Effector memory CD8-positive, alpha-beta T cell (primary cell): Measurements from ENCODE around the gene CDK15.

Experiments
- ATAC-seq: fragments of 150-1000 bp; cut with Tn5 transposase; replicated peaks from 2 replicates; pipeline ENCODE4 v1.10.0; 2021; ENCODE audit warnings: mild to moderate bottlenecking, moderate library complexity
- DNase-seq, 3 experiments: peaks; one replicate each; pipeline ENCODE4 v3.0.0; 2021
- H3K27ac Mint-ChIP-seq, 2 donors: one replicate each; pipeline ENCODE4 v1.8.0; 2022; ENCODE audit warnings: mild to moderate bottlenecking in 2 of 2, mixed read lengths in 2 of 2, moderate library complexity in 2 of 2
- H3K27me3 Mint-ChIP-seq, 2 donors: one replicate each; pipeline ENCODE4 v1.8.0; 2022; ENCODE audit warnings: mixed read lengths in 2 of 2
- H3K36me3 Mint-ChIP-seq: one replicate; pipeline ENCODE4 v1.8.0; 2022; ENCODE audit warnings: mild to moderate bottlenecking, moderate library complexity, mixed read lengths; ENCODE audit not compliant: insufficient read depth
- H3K4me1 Mint-ChIP-seq, 2 donors: one replicate each; pipeline ENCODE4 v1.8.0; 2022; ENCODE audit warnings: low read depth in 2 of 2, mixed read lengths in 2 of 2
- H3K4me3 Mint-ChIP-seq, 2 donors: one replicate each; pipeline ENCODE4 v1.8.0; 2022; ENCODE audit warnings: mild to moderate bottlenecking in 2 of 2, mixed read lengths in 2 of 2, moderate library complexity in 2 of 2
- H3K9me3 Mint-ChIP-seq, 2 donors: one replicate each; pipeline ENCODE4 v1.8.0; 2022; ENCODE audit warnings: mixed read lengths in 2 of 2

Gene CDK15

DNA sequence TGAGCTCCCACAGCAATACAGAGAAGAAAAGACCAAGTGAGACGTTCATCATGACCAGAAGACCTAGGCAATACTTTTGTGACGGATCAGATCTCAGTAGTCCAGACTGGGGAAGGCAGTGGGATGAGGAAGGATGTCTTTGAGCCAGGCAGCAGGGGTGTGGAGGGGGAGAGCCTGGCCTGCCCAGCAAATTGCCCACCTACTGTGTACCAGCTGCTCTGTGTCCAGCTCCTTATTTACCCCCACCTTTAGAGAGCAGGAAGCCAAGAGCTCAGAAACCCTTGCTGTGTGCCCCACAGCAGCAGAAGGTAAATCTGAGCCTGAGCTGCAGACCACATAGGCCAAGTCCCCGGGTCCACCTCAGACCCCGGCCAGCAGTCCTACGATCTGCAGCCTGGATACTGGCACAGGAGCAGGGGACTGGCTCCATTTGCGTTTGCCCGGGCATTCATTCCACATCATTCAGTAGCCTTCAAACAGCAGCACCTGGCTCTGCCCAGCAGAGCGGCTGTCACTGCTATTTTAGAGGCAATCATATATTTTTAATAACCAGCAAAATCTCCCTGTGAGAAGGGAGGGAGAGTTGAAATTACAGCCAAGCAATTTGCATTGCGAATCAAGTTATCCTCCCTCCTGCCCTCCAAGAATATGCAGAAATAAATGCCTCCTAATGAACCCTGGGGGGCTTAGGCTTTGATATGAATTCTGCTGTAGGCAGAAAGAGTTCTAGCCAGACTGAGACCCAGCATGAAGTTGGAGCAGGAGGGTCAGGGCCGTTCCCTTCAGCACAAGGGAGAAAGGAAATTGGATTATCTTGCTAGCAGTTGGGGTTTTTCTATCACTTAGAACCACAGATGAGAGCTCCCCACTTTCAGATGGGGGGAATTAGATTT lies 117.3 kb downstream of the CDK15 start:
- H3K36me3 Mint-ChIP-seq: no peaks in the 10 kb centered on the region
- no peak overlapping the region for H3K27ac Mint-ChIP-seq
- no peaks in the 10 kb centered on the region for H3K9me3 Mint-ChIP-seq
- DNase-seq: no peak
- H3K27me3 Mint-ChIP-seq: peaks cover 37 to 53% of the 10 kb centered on the region in 2 donors
- ATAC-seq: no peak
- no peak overlapping the region for H3K4me3 Mint-ChIP-seq
- no peaks in the 10 kb centered on the region for H3K4me1 Mint-ChIP-seq

DNA sequence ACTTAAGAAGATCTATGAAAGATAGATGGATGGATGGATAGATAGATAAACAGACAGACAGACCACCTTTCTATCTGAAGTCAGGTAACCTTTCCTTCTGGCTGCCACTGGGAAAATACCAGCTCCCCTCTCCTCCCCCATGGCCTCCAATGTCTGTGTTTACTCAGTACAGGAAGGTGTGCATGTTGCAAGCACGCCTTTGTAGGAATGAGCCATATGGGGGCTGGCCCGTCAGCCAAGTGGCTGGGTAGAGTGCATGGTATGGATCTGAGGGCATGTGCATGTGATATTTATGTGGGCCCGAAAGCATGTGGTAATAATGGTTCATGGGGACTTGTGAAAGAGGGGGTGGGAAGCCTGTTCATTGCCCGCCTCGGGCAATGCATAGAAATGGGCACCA lies 118.1 kb downstream of the CDK15 start:
- ATAC-seq: no peak
- Mint-ChIP-seq H3K4me1 (no peaks in the 10 kb centered on the region), H3K36me3 (no peaks in the 10 kb centered on the region), H3K9me3 (no peaks in the 10 kb centered on the region), H3K27ac (no peak overlapping the region), H3K27me3 (peaks cover 41 to 60% of the 10 kb centered on the region in 2 donors), H3K4me3 (no peak overlapping the region)
- no peak for DNase-seq

GRCh38 chr2:201925056-201925455 lies 118.7 kb downstream of the CDK15 start:
- Mint-ChIP-seq H3K27me3 (peaks cover 41 to 60% of the 10 kb centered on the region in 2 donors), H3K36me3 (no peaks in the 10 kb centered on the region), H3K27ac (no peak overlapping the region), H3K9me3 (no peaks in the 10 kb centered on the region), H3K4me3 (no peak overlapping the region), H3K4me1 (no peaks in the 10 kb centered on the region)
- DNase-seq (no peak), ATAC-seq (no peak)

GRCh38 chr2:201926067-201926466 lies 119.7 kb downstream of the CDK15 start:
- no peak overlapping the region for H3K27ac Mint-ChIP-seq
- H3K4me1 Mint-ChIP-seq: no peaks in the 10 kb centered on the region
- no peak for DNase-seq
- no peaks in the 10 kb centered on the region for H3K36me3 Mint-ChIP-seq
- H3K4me3 Mint-ChIP-seq: no peak overlapping the region
- peaks cover 41 to 67% of the 10 kb centered on the region in 2 donors for H3K27me3 Mint-ChIP-seq
- ATAC-seq: no peak
- no peaks in the 10 kb centered on the region for H3K9me3 Mint-ChIP-seq

GRCh38 chr2:201928363-201928762 lies 122.0 kb downstream of the CDK15 start:
- H3K27ac Mint-ChIP-seq: no peak overlapping the region
- H3K4me3 Mint-ChIP-seq: no peak overlapping the region

DNA sequence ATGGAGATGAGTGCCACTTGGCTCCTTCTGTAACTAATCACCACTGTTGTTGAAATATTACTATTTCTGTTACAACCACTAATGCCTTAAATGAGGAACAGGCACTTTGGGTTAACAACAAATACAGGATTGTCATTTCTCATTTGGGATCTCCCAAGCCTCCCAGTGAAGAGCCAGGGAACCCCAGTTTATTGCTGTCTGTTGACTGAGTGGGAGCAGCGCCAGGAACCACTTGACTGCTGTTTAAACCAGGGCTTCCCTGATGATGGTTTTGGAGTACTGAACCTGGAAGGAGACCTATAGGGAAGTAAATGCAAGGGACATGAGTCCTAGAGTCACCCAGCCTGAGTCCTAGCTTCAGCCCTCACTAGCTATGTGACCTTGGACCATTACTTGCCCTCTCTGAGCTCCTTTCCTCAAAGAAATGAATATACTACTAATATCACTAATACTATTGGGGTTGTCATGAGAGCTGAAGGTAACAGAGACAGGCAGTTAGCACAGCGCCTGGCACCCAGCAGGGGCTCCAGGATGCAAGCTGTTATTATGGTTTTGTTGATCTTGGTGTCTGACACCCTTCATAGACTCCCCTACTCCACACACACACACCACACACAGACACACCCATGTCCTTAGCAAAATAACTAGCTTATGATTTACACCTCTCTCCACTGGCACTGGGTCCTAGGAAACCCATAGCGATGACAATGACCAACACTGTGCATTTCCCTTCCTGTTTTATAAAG lies 123.1 kb downstream of the CDK15 start:
- Mint-ChIP-seq H3K27ac (no peak overlapping the region), H3K4me1 (no peaks in the 10 kb centered on the region), H3K27me3 (peaks cover 53 to 77% of the 10 kb centered on the region in 2 donors), H3K4me3 (no peak overlapping the region), H3K9me3 (no peaks in the 10 kb centered on the region), H3K36me3 (no peaks in the 10 kb centered on the region)
- ATAC-seq (no peak), DNase-seq (no peak)

More at GRCh38 chr2:201928363-201928762, 122.0 kb downstream of the CDK15 start:
- peaks cover 56 to 81% of the 10 kb centered on the region in 2 donors for H3K27me3 Mint-ChIP-seq
- DNase-seq (no peak), ATAC-seq (no peak)
- H3K4me1 Mint-ChIP-seq: no peaks in the 10 kb centered on the region
- no peaks in the 10 kb centered on the region for H3K36me3 Mint-ChIP-seq
- no peaks in the 10 kb centered on the region for H3K9me3 Mint-ChIP-seq

- no peak for ATAC-seq
- H3K4me3 Mint-ChIP-seq: no peak overlapping the region
- no peaks in the 10 kb centered on the region for H3K9me3 Mint-ChIP-seq
These were observed 123.7 kb downstream of the CDK15 start for GRCh38 chr2:201930043-201930442.

DNA sequence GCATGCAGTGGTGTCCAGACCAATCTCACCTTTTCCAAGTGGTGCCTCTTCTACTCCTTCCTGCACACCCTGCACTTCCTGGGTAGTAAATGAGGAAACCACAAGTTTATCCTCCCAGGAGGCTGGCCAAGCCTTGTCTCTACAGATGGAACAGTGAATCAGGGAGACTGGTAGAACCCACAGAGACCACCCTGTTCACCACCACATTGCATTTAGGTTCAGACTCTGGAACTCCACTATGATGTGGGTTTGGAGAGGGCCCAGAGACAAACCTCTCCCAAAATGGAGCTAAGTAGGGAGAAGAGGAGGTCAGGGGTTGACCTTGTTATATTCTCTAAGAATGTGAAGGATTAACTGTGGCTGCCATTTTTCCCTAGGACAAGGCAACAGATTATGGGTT lies 124.5 kb downstream of the CDK15 start:
- no peak overlapping the region for H3K27ac Mint-ChIP-seq
- DNase-seq: no peak
- H3K27me3 Mint-ChIP-seq: peaks cover 41 to 79% of the 10 kb centered on the region in 2 donors
- no peaks in the 10 kb centered on the region for H3K9me3 Mint-ChIP-seq
- no peaks in the 10 kb centered on the region for H3K4me1 Mint-ChIP-seq
- no peak overlapping the region for H3K4me3 Mint-ChIP-seq
- ATAC-seq: no peak
- H3K36me3 Mint-ChIP-seq: no peaks in the 10 kb centered on the region

More at GRCh38 chr2:201930043-201930442, 123.7 kb downstream of the CDK15 start:
- H3K27ac Mint-ChIP-seq: no peak overlapping the region
- no peak for DNase-seq
- H3K4me1 Mint-ChIP-seq: no peaks in the 10 kb centered on the region
- H3K27me3 Mint-ChIP-seq: peaks cover 47 to 76% of the 10 kb centered on the region in 2 donors
- no peaks in the 10 kb centered on the region for H3K36me3 Mint-ChIP-seq

DNA sequence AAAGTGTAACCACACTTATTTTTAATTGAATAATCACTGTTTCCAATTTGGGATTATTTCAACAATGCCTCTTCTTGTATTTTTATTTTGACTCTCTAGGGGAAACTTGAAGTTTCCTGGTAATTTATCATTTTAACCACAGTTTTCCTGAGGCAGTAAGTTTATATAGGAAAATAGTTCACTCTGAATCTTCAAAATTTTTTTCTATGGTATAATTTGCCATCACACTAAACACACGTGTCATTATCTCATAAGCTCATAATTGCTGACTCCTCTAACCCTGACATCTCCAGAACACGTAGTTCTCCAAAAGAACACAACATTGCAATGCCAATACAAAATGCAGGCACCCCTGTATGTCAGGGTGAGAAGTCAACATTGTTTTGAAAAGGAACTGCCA lies 125.1 kb downstream of the CDK15 start:
- no peak for ATAC-seq
- DNase-seq: no peak
- Mint-ChIP-seq H3K36me3 (no peaks in the 10 kb centered on the region), H3K27me3 (peaks cover 38 to 79% of the 10 kb centered on the region in 2 donors), H3K4me3 (no peak overlapping the region), H3K9me3 (no peaks in the 10 kb centered on the region), H3K4me1 (no peaks in the 10 kb centered on the region), H3K27ac (no peak overlapping the region)

- no peak overlapping the region for H3K27ac Mint-ChIP-seq
These were observed 125.6 kb downstream of the CDK15 start for GRCh38 chr2:201931951-201932350.

GRCh38 chr2:201932511-201932910 lies 126.2 kb downstream of the CDK15 start:
- H3K4me3 Mint-ChIP-seq: no peak overlapping the region
- no peak overlapping the region for H3K27ac Mint-ChIP-seq
- no peaks in the 10 kb centered on the region for H3K36me3 Mint-ChIP-seq
- H3K27me3 Mint-ChIP-seq: peaks cover 41 to 82% of the 10 kb centered on the region in 2 donors
- H3K9me3 Mint-ChIP-seq: no peaks in the 10 kb centered on the region
- ATAC-seq (no peak), DNase-seq (no peak)
- no peaks in the 10 kb centered on the region for H3K4me1 Mint-ChIP-seq

More at GRCh38 chr2:201931951-201932350, 125.6 kb downstream of the CDK15 start:
- peaks cover 38 to 81% of the 10 kb centered on the region in 2 donors for H3K27me3 Mint-ChIP-seq
- no peaks in the 10 kb centered on the region for H3K9me3 Mint-ChIP-seq
- no peaks in the 10 kb centered on the region for H3K4me1 Mint-ChIP-seq
- no peak overlapping the region for H3K4me3 Mint-ChIP-seq
- DNase-seq (no peak), ATAC-seq (no peak)
- no peaks in the 10 kb centered on the region for H3K36me3 Mint-ChIP-seq

GRCh38 chr2:201933792-201934237 lies 127.5 kb downstream of the CDK15 start:
- Mint-ChIP-seq H3K27me3 (peaks cover 46 to 83% of the 10 kb centered on the region in 2 donors), H3K4me3 (no peak overlapping the region), H3K36me3 (peaks cover 3% of the 10 kb centered on the region), H3K9me3 (no peaks in the 10 kb centered on the region), H3K27ac (no peak overlapping the region), H3K4me1 (no peaks in the 10 kb centered on the region)
- no peak for DNase-seq
- ATAC-seq: no peak

DNA sequence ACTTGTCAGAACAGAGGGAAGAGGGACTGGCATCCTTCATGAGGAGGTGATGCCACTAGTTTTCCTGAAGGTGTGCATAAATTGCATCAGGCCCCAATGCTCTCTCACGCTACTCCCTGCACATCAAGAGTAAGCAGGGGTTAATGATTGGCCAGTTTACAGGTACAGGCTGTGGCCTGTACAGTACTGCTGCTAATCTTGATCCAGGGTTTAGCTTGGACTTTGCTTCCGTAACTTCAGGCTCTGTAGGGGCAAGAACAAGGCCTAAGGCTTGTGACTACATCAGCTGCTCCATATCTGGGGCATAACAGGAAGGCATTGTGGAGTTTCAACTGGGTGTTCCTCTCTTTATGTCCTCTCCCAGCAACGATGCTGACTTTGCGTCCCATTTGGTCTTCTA lies 130.5 kb downstream of the CDK15 start:
- Mint-ChIP-seq H3K36me3 (peaks cover 3% of the 10 kb centered on the region), H3K9me3 (no peaks in the 10 kb centered on the region), H3K27me3 (peaks cover 58 to 79% of the 10 kb centered on the region in 2 donors), H3K27ac (no peak overlapping the region), H3K4me1 (no peaks in the 10 kb centered on the region), H3K4me3 (no peak overlapping the region)
- DNase-seq (no peak), ATAC-seq (no peak)
